HG02678 (cell line): ENCODE data around the gene NTRK3.
A peak's percentile ranks its signal among the peaks of the same experiment; 100 is the strongest.

ENCODE experiments used
- ATAC-seq: cut with Tn5 transposase; IDR thresholded peaks from one replicate; pipeline ENCODE4 v1.9.1; 2021; ENCODE audit warnings: mild to moderate bottlenecking, moderate library complexity; ENCODE audit not compliant: unreplicated experiment

NTRK3 gene

DNA sequence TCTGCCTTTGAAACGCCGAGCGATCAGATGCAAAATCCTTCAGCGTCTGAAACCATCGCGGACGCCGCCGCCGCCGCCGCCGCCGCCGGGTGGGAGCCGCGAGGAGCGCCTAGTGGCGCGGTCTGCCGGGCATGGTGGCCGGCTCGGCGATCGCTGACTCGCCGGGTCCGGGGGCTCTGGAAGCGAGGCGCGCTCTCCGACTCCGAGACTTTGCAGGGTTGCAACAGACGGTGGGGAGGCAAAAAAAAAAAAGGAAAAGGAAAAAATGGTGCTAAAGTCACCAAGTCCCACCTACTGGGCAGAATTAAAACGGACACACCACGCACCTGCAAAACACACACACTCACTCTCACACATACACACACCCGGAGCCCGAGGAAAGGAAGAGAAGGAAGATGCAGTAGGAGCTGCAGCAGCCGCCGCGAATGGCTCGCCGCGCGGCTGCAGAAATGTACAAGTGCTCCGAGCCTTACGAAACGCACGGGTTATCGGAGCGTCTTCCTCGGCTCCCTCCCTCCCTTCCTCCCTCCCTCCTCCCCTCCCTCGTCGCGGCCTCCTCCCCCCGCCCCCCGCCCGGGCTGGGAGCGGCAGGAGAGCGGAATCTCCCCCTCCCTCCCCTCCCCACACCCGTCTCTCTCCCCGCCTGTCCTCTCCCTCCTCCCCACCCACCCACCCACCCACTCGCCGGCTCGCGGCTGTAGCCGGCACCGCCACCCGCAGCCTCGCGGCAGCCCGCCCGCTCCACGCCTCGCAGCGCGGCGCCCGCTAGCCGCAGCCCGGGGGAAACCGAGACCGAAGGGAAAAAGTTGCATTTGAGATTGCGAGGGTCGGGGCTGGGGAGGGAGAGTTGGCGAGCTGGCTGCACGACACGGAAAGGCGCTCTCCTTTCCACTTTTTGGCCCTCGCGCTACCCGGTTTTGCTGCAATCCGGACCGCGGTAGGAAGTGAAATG lies at the start of gene NTRK3:
Gene NTRK3, minus strand, starts transcription at position 461 of the 952 bp plus-strand sequence. CDS start 586 bp downstream, outside the sequence.
- no peak for ATAC-seq

DNA sequence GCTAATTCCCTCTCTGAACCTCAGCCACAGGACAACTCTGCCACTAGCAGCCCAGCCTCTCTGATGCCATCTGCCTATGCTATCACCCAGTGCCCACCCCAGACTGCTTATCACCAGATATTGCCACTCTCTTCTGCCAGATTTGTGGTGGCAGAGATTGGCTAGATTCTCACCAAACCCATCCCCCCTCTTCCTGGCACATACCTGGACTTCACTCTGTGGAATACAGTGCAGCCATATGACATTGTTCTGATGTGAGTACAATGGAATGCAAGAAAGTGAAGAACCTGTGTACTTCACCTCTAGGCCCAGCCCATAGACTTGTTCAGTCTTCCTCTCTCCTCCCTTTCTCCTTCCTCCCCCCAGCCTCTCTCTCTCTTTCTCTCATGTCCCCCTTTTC lies 46.9 kb upstream of the NTRK3 start:
- ATAC-seq, result no peak

DNA sequence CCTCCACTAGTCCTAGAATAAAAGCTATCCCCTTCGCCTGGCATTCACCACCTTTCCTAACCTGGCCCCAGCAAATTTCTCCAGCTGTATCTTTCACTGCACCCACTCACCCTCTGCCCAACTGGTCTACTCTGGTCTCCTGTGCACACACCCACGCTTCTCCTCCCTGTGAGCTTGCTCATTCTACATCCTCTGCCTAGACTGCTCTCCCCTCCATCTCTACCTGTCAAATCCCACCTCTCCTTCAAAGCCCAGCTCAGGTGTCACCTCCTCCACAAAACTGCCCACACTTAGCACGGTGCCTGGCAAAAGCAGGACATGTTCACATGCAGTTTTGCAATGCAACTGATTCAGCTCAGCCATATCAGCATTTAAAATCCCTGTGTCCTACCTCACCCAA lies 45.8 kb upstream of the NTRK3 start:
- ATAC-seq, result no peak

DNA sequence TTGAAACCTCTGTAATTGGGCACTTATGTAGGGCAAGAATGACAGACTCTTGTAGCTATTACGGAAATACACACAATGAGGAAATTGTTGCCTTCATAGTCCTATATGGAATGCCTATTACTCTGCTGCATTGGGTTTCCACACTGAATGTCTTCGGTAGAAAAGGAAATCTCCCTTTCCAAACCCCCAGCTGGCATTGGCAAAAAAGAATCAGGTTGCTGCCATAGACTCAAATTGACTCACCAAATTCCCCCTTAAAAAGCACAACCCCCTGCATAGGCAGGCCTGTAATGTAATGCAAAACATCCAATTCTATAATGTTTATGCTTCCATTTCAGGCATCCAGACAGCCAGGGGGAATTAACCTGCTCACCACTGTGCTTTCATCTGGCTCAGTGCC lies 44.8 kb upstream of the NTRK3 start:
- ATAC-seq, result no peak

DNA sequence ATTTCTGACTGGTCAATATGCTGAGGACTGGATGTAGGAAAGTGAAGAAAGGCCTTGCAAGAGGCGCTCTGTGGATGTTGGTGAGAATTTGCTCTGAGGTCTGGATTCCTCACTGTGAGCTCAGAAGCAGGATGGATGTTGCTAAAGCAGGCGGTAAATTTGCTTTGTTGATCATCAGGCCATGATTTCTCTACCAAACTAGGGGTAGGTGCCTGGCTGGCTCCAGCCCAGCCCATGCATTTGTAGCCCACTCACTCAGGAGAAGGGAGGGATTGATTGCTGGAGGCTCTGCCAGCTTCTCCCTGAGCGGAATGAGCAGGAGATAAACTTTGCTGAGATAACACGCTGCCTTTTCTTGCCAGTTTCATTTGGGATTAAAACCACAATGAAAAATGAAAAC lies 44.3 kb upstream of the NTRK3 start:
- ATAC-seq, result no peak

DNA sequence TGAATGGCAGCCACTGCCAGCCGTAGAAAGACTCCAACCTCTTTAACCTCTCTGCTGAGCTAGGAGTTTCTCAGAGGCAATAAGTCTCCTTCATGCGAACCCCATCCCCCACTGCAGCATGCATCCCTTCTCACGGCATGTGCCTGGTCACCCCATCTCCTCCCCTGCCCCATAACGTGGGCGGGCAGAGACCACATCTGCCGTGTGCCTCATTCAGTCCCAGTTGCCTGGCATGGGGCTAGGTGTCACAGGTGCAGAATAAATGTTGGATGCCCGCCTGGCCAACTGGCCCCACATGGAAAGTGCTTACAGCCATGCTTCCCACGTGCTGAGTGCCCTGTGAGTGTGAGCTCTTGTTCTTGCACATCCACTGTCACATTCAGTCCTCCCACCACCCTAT lies 43.5 kb upstream of the NTRK3 start:
- ATAC-seq, result no peak

DNA sequence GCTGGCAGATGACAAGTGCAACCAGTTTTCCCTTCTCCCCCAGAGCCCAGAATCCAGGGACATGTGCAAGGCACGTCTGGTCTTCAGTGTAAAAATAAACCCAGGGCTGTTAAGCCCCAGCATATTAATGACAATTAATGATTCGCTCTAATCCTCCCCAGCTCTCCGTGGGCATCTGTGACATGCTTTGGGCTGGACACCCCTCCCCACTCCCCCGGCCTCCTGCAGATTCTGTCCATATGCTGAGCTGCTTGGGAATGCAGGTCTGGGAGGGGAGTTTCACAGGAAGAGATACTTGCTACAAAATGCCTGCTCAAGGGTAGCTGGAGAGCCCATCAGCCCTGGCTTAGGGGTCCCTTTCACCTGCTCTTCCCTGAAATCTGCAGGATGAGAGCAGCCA lies 43.0 kb upstream of the NTRK3 start:
- ATAC-seq, result no peak

DNA sequence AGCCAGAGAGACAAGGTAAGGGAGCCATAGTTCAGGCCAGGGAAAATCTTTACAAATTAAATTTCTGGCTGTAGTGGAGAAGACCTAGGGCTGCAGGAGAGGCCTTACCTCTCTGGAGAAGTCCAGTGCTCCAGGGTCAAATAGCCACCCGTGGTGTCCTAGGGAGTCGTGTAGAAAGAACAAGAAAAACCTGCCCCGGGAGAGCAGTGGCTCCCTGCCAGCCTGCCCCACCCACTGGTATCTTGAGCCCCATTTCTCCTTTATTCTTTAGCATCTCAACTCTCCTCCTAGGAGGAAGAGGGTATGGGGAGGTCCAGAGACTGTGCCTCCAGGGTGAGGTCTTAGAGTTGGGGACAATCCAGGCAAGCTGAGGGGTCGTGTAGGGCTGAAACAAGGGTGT lies 32.1 kb upstream of the NTRK3 start:
- no peak for ATAC-seq

DNA sequence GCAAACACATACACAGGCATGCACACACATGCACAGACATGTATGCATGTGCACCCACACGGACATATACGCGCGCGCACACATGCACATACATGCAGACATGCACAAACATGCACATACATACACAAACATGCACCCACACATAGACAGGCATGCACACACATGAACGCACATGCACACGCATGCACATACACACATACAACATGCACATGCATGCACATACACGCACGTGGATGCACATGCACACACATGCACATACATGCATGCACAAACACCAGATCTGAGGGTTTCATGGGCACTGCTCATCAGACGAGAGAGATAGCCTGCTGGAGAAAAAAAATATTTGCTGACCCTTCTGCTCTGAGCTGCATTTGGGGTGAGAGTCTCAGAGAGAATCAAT lies 31.7 kb upstream of the NTRK3 start:
- ATAC-seq, result no peak

DNA sequence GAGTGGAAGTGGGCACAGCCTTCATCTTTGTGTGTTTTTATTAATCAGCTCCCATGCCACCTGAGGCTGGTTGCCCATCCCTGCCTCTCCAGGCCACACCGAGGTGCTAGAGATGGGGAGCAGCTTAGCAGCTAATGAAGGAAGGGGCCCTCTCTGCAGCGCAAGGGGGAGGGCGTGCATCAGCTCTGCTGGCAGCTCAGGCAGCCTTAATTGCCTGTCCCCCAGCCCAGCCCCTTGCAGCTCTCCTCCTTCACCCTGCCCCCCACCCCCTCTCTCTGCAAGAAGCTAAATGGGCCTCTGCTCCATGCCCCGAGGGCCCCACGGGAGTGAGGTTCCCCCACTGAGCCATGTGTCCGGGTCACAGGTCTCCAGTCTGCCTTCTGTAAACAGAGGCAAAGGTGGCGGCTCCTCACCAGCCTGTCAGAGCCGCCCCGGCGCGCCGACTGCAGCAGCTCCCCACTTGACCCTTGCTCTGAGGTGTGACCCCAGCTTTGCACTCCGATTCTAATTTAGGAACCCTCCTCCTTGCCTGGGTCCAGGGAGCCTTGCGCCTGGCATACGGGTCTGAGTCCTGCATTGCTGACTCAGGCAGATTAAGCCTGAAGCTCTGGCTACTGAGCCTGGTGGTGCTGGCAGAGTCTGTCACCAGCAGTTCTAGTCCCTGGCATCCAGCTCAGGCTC lies 27.9 kb upstream of the NTRK3 start:
- no peak for ATAC-seq

DNA sequence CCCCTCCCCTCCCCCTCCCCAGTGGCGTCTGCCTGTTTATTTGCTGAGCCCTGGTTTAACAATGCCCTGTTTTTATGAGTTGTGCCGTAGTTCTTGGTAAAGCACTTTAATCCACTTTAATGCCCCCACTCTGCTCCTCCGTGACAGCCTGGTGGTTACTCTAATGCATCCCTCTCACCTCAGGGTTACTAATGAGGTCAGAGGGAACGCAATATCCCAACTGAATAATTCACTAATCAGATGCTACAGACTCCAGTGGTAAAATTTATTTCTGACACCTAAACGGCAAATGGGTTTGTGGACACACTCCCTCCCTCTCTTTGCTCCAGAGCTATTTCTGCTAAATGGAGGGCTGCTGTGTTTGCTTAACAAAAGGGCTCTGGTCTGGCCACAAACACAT lies 26.1 kb upstream of the NTRK3 start:
- no peak for ATAC-seq

DNA sequence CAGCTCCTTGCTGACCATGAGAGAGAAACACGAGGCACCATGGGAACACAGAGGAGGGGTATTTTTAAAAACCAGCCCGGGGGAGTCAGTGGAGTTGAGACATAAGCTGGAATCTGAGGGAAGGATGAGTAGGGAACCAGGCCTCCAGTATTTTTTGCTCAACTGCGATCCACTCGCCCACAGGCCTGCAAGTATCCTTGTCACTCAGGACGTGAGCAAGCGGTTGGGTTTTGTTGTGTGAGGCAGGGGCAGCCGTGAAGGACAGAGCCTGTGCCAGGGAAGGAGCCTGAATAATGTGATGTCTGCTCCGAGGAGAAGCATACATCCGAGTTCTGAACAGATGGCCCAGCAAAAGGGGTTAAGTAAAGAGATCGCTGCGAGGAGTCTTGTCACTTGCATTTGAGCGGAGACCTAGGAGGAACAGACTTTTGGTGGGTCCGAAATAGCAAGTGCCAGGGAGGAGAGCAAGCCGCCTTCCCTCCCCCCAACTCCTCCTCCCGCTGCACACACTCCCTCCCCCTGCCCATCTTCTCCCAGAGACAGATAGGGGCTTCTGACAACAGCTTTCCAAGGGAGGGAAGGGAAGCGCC lies 20.4 kb upstream of the NTRK3 start:
- ATAC-seq, result no peak

DNA sequence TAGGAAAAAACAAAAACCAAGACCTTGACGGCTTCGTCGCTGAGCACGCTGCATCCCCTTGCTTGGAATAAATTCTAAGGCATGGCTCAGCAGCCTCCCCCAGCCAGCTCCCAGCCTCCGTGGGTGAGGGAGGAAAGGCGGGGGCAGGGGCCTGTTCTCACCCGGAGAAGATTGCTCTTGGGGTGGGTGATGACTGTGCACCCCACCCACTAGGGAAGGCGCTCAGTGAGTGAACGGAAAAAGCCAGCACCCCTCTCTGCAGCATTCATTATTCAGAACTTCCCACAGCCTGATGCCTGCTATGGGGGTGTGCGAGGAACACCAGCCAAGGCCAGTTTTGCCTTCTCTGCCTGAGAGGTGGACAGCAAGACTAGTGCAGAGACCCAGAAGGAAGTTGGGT lies 19.3 kb upstream of the NTRK3 start:
- ATAC-seq, result no peak

DNA sequence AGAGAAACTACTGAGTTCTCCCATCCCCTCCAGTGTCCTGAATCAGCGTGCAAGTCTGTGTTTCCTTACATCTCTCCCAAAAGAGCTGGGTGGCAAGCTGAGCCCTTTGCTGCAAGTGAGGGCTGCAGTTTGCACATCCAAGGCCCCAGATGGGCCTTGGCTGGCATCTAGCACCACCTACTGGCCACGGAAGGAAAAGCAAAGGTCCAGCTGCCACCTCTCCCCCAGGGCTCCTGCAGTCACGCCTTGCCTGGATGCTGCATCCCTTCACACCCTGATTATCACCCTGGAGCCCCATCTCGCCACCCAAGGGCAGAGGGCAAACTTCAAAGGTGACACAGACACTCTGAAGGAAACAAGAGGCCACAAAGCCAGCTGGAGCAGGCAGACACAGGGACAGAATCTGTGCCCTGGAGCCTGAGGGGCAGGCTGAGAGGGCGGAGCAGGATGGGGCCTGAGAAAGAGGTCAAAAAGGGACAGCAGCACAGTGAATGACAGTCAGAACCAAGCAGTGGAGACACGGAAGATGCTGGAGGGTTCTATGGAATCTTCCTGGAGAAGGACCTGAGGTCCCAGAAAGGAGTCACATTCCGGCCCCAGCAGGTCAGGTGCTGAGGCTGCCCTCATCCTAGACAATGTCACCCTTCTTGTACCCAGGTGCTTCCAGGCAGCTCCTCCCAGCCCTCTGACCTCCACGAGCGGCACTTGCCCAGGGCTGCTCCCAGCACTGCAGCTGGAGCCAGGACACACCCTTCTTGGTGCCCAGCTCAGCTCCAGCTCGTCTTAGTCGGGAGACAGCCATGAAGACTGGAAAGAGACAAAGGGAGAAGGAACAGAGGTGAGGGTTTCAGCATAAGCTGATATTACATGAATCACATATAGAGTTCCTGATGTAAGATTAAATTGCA lies 18.3 kb upstream of the NTRK3 start:
- peak; percentile 83 for ATAC-seq

DNA sequence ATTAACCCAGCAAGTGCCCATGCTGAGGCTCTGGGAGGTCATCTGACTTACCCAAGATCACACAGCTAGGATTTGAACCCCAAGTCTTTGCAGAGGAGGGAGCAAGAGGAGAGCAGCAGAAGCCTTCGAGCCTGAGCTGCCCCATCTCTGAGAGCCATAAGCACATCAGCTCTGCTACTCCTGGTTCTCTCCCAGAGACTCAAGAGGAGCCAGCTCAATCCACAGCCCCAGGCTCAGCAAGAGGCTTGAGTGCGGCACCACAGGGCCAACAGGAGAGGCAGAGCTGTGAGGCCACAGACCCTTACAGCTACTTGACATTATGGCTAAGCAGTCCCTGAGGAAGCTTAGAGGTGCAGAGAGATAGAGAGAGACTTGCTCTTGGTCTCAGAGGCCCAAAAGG lies 15.9 kb upstream of the NTRK3 start:
- ATAC-seq, result no peak

DNA sequence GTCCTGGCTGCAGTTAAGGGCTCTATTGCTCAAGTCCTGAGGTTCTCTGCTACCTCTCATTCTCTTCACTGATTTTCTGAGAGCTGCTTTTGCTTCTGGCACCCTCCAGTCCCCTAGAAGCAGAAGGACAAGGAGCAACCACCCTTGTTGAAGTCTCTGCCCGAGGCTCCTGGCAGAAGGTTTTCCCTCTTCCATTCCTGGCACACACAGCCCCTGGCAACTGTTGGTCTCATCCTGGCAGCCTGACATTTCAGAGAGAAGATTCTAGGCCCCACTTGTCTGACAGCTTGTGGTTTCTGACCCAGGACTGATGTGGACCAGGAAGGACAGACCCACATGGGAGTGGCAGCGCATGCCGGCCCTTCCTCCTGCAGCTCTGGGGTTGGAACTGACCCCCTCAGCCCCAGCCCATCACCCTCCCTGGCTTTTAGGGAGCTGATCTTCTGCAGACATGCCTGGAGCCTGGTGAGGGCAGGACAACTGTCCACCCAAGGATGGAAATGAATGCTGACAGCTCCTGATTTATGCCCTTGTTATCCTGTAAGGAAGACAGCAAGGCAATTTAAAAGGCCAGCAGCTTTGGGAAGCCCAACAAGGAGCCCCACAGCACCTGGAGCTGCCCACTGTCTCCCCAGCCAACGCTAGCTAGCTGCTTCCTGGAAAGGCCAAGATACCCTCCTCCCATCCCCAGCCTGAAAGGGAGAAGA lies 13.0 kb upstream of the NTRK3 start:
- no peak for ATAC-seq

DNA sequence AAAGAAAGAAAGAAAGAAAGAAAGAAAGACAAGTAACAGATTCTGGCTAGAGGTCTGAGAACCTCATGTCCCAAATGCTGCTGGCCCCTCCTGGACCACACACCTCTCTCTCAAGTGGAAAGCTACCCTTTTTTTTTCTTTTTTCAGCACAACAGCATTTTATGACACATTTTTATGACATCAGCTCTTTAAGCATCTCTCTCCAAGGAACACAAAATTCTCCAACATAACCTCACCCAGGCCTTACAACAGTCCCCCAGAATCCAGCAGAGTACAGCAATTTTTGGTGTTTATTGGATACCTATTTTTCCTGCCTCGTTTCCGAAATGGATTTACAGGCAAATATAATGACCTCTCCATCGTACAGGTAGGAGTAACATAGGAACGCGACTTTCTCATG lies 11.2 kb upstream of the NTRK3 start:
- no peak for ATAC-seq

DNA sequence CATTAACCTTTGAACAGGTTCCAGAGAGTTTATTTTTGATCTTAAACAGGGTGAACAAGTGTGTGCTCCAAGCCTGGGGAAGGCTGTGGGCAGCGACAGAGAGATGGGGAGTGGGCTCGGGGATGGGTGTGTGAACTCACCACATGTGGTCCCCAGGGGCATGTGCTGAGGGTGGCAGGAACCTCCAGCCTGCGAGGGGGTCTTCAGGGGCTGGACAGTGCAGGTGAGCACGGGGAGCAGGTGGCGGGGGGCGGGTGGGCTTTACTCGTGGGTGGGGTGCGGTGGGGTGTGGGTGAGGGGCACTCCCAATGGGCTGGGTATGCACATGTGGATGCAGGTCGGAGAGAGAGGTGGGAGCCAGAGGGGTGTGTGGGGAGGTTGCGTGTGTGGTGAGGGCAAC lies 9.6 kb upstream of the NTRK3 start:
- ATAC-seq, result no peak

DNA sequence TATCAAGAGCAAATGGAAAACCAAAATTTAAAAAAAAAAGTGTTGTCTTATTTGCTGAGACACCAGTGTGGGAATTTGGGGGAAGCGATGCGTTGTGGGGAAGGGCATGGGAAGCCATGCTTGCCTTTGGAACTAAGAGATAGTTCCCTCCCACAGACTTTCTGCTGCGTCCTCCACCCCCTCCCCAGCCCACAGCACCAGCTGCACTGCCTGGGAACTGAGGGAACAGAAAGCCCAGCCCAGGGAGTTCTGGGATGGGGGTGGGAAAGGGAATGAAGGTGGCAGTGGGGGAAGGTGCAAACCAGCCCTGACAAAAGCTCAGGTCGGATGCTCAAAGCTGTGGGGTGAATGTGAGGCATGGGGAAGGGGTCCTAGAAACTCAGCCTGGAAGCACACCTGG lies 8.1 kb upstream of the NTRK3 start:
- ATAC-seq, result no peak

DNA sequence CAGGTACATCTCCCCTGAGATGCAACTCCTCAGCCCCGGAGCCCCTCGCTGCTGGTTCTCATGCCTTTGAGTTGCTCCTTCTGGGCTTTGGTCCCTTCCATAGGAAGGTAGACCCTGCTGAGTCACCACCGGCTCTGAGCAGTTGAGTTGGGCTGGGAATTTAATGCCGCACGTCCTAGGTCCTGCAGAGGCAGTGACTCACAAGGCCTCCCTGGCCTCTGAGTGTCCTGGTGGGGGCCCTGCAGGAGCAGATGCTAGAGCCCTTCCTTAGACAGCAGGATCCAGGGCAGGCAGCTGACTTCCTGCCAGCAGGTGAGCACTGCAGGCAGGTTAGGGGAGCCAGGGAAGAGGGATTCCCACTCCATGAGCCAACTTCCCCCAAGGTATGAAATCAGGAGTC lies 5.5 kb upstream of the NTRK3 start:
- no peak for ATAC-seq
